ENCODE results near the gene FLRT2. TPM values are rescaled to one million over a fixed set of nuclear protein-coding genes. Genes with fewer than 3 reads are reported as not detected.

FLRT2 gene
- total and polyA plus RNA-seq, 9 of the 15 experiments (the other 6 are each of a cell fraction or from before 2014, with no cell fraction given) = 0.02 TPM; not detected in 8

DNA sequence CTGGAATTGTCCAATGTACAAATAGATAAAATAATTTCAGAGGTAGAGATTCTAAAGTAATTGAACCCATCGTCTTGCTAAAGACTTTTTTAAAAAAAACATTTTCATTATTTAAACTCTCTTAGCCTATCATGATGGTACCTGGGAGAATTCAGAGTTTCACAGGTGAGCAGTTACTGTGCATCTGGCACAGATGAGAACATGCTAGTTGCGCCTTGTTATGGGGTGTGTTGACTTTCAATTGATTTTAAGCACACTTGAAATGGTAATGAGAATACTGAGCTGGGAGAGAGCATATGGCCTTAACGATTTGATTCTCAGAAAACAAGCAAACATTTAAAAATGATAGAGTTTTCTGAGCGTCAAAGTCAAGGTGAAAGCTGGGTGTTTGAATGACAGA, 66.6 kb downstream of the FLRT2 start:
- no peaks in the 10 kb centered on the region for H3K4me1 ChIP-seq (replicated peaks in 1 of 2; ENCODE audit: control insufficient read depth in 2 of 2, insufficient read depth in 2 of 2, low read length in 2 of 2)
- no peaks in the 10 kb centered on the region for H3K9me1 ChIP-seq (ENCODE audit: control insufficient read depth, insufficient read depth, low read length)
- DNase-seq (ENCODE audit: extremely low read depth in 1 of 4, low spot score in 3 of 4) (no peak), FAIRE-seq (no peak), ATAC-seq (no peak)
- WGBS (ENCODE audit: insufficient coverage, low coverage, missing lambda C conversion rate) = 2% methylated on average over 4 of the region's 4 CpGs
- H3K27ac ChIP-seq (ENCODE audit: extremely low read depth, low read depth, low read length) = no peak overlapping the region
- ChIA-PET CTCF (ENCODE audit: low intra/inter-chr PET ratio) (no interaction called here), POLR2A (no interaction called here)
- intact Hi-C loops (cut with micrococcal nuclease) (loop anchor here (5.0 kb wide), 1 partner anchor 1084 kb away; no protein-coding TSS in a partner anchor), in situ Hi-C loops (cut with MboI) (no loop called here)
- no TSS peak for BruUV-seq (replicated peaks)
- H3K4me2 ChIP-seq (ENCODE audit: insufficient read depth, low read length) = no peak overlapping the region
- H3K4me3 ChIP-seq = no peak overlapping the region
- no peaks in the 10 kb centered on the region for H4K20me1 ChIP-seq (replicated peaks; ENCODE audit: control insufficient read depth, insufficient read depth, low read length)
- TF ChIP-seq, protein P1, sequence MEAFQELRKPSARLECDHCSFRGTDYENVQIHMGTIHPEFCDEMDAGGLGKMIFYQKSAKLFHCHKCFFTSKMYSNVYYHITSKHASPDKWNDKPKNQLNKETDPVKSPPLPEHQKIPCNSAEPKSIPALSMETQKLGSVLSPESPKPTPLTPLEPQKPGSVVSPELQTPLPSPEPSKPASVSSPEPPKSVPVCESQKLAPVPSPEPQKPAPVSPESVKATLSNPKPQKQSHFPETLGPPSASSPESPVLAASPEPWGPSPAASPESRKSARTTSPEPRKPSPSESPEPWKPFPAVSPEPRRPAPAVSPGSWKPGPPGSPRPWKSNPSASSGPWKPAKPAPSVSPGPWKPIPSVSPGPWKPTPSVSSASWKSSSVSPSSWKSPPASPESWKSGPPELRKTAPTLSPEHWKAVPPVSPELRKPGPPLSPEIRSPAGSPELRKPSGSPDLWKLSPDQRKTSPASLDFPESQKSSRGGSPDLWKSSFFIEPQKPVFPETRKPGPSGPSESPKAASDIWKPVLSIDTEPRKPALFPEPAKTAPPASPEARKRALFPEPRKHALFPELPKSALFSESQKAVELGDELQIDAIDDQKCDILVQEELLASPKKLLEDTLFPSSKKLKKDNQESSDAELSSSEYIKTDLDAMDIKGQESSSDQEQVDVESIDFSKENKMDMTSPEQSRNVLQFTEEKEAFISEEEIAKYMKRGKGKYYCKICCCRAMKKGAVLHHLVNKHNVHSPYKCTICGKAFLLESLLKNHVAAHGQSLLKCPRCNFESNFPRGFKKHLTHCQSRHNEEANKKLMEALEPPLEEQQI (IDR thresholded peaks at IDR 0.05) = no peak
- no peak for TF ChIP-seq TCF7 (IDR thresholded peaks at IDR 0.05; ENCODE audit: borderline replicate concordance)
- no peak for TF ChIP-seq SMAD3 (CRISPR knock-in tag; conservative IDR thresholded peaks at IDR 0.05)
- TF ChIP-seq EZH2 (IDR thresholded peaks at IDR 0.05; ENCODE audit: borderline replicate concordance, low read depth, low read length) = no peak
- TF ChIP-seq RBM17 (IDR thresholded peaks at IDR 0.05; ENCODE audit: borderline replicate concordance, low read depth, low read length) = no peak
- TF ChIP-seq PTRF (tag; IDR thresholded peaks at IDR 0.05) = no peak
- TF ChIP-seq, protein P2, sequence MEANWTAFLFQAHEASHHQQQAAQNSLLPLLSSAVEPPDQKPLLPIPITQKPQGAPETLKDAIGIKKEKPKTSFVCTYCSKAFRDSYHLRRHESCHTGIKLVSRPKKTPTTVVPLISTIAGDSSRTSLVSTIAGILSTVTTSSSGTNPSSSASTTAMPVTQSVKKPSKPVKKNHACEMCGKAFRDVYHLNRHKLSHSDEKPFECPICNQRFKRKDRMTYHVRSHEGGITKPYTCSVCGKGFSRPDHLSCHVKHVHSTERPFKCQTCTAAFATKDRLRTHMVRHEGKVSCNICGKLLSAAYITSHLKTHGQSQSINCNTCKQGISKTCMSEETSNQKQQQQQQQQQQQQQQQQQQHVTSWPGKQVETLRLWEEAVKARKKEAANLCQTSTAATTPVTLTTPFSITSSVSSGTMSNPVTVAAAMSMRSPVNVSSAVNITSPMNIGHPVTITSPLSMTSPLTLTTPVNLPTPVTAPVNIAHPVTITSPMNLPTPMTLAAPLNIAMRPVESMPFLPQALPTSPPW (CRISPR knock-in tag; IDR thresholded peaks at IDR 0.05) = no peak
- no peak for TF ChIP-seq SMARCC2 (IDR thresholded peaks at IDR 0.05; ENCODE audit: low read depth)
- TF ChIP-seq PPARD (CRISPR knock-in tag; IDR thresholded peaks at IDR 0.05) = no peak
- TF ChIP-seq ESRRA (IDR thresholded peaks at IDR 0.05; ENCODE audit: borderline replicate concordance, low read depth) = no peak
- no peak for TF ChIP-seq CBX5 (IDR thresholded peaks at IDR 0.05; ENCODE audit: borderline replicate concordance, low read depth)
- no peak for TF ChIP-seq PHF8 (IDR thresholded peaks at IDR 0.05; ENCODE audit: borderline replicate concordance, low read length)
- no peak for TF ChIP-seq ARID2 (IDR thresholded peaks at IDR 0.05)
- TF ChIP-seq, protein P3, sequence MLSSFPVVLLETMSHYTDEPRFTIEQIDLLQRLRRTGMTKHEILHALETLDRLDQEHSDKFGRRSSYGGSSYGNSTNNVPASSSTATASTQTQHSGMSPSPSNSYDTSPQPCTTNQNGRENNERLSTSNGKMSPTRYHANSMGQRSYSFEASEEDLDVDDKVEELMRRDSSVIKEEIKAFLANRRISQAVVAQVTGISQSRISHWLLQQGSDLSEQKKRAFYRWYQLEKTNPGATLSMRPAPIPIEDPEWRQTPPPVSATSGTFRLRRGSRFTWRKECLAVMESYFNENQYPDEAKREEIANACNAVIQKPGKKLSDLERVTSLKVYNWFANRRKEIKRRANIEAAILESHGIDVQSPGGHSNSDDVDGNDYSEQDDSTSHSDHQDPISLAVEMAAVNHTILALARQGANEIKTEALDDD (IDR thresholded peaks at IDR 0.05) = no peak
- TF ChIP-seq NFIX (CRISPR knock-in tag; IDR thresholded peaks at IDR 0.05; ENCODE audit: low read depth) = no peak
- TF ChIP-seq LEF1 (IDR thresholded peaks at IDR 0.05) = no peak
- no peak for TF ChIP-seq ZNF311 (CRISPR knock-in tag; IDR thresholded peaks at IDR 0.05)
- no peaks in the 10 kb centered on the region for H3K9me3 ChIP-seq (replicated peaks; ENCODE audit: control insufficient read depth, insufficient read depth, low read depth, low read length)
- no peaks in the 10 kb centered on the region for H3K27me3 ChIP-seq (ENCODE audit: control insufficient read depth in 2 of 2, insufficient read depth in 2 of 2, low read length in 2 of 2)
- no peaks in the 10 kb centered on the region for H3K79me2 ChIP-seq (ENCODE audit: control insufficient read depth, insufficient read depth, low read length)
- H3K9ac ChIP-seq (ENCODE audit: insufficient read depth in 1 of 2, low read depth in 2 of 2, low read length in 2 of 2) = no peak overlapping the region
- no peaks in the 10 kb centered on the region for H3K36me3 ChIP-seq (ENCODE audit: control insufficient read depth, insufficient read depth, low read length)
- no peak overlapping the region for H2AFZ ChIP-seq (ENCODE audit: low read depth, low read length)

All from K562 (cell line).